ENCODE data around the gene LANCL3. TPM values are rescaled to one million over a fixed set of nuclear protein-coding genes. Genes with fewer than 3 reads are reported as not detected.

LANCL3 gene
- total RNA-seq, 2 donors from 2014 or later: 0.02 to 0.53 TPM

GRCh38 chrX:37658343-37659030 lies 87.0 kb downstream of the LANCL3 start:
- DNase-seq (ENCODE audit: low spot score in 2 of 2): no peak
- no peaks in the 10 kb centered on the region for H3K9me3 Mint-ChIP-seq
- ATAC-seq: no peak
- no peaks in the 10 kb centered on the region for H3K36me3 Mint-ChIP-seq
- no peak overlapping the region for H3K27ac Mint-ChIP-seq

- DNase-seq (ENCODE audit: low spot score in 2 of 2) (no peak), ATAC-seq (no peak)
- Mint-ChIP-seq H3K27ac (no peak overlapping the region), H3K9me3 (no peaks in the 10 kb centered on the region), H3K36me3 (no peaks in the 10 kb centered on the region)
Observed at GRCh38 chrX:37659047-37659446, 87.6 kb downstream of the LANCL3 start.

GRCh38 chrX:37662181-37662580 lies 90.7 kb downstream of the LANCL3 start:
- H3K36me3 Mint-ChIP-seq: no peaks in the 10 kb centered on the region

GRCh38 chrX:37666516-37666915 lies 95.1 kb downstream of the LANCL3 start:
- no peak for DNase-seq (ENCODE audit: low spot score in 2 of 2)
- H3K36me3 Mint-ChIP-seq: no peaks in the 10 kb centered on the region
- ATAC-seq: no peak
- H3K9me3 Mint-ChIP-seq: peaks cover 0 to 5% of the 10 kb centered on the region in 2 donors
- H3K27ac Mint-ChIP-seq: no peak overlapping the region

More at GRCh38 chrX:37662181-37662580, 90.7 kb downstream of the LANCL3 start:
- Mint-ChIP-seq H3K9me3 (peaks cover 0 to 5% of the 10 kb centered on the region in 2 donors), H3K27ac (no peak overlapping the region)
- ATAC-seq (no peak), DNase-seq (ENCODE audit: low spot score in 2 of 2) (no peak)

- no peak for ATAC-seq
- Mint-ChIP-seq H3K36me3 (no peaks in the 10 kb centered on the region), H3K27ac (no peak overlapping the region), H3K9me3 (peaks cover 0 to 5% of the 10 kb centered on the region in 2 donors)
- no peak for DNase-seq (ENCODE audit: low spot score in 2 of 2)
Observed at GRCh38 chrX:37667141-37667540, 95.7 kb downstream of the LANCL3 start.

GRCh38 chrX:37672563-37672962 lies 101.1 kb downstream of the LANCL3 start:
- no peak overlapping the region for H3K27ac Mint-ChIP-seq

GRCh38 chrX:37676811-37677210 lies 105.3 kb downstream of the LANCL3 start:
- H3K9me3 Mint-ChIP-seq: no peaks in the 10 kb centered on the region
- no peaks in the 10 kb centered on the region for H3K36me3 Mint-ChIP-seq
- no peak overlapping the region for H3K27ac Mint-ChIP-seq
- ATAC-seq (no peak), DNase-seq (ENCODE audit: low spot score in 2 of 2) (no peak)

More at GRCh38 chrX:37672563-37672962, 101.1 kb downstream of the LANCL3 start:
- Mint-ChIP-seq H3K9me3 (no peaks in the 10 kb centered on the region), H3K36me3 (no peaks in the 10 kb centered on the region)
- DNase-seq (ENCODE audit: low spot score in 2 of 2) (no peak), ATAC-seq (no peak)

GRCh38 chrX:37677243-37677642 lies 105.8 kb downstream of the LANCL3 start:
- Mint-ChIP-seq H3K9me3 (no peaks in the 10 kb centered on the region), H3K27ac (no peak overlapping the region), H3K36me3 (no peaks in the 10 kb centered on the region)
- ATAC-seq (peak in 1 of 2 donors; percentile 20), DNase-seq (ENCODE audit: low spot score in 2 of 2) (no peak)

- Mint-ChIP-seq H3K27ac (no peak overlapping the region), H3K9me3 (no peaks in the 10 kb centered on the region), H3K36me3 (no peaks in the 10 kb centered on the region)
- peak in 1 of 2 donors; percentile 78 for ATAC-seq
- no peak for DNase-seq (ENCODE audit: low spot score in 2 of 2)
Observed at GRCh38 chrX:37677765-37678164, 106.3 kb downstream of the LANCL3 start.

GRCh38 chrX:37678574-37678973 lies 107.1 kb downstream of the LANCL3 start:
- no peak for ATAC-seq
- H3K9me3 Mint-ChIP-seq: no peaks in the 10 kb centered on the region
- H3K27ac Mint-ChIP-seq: no peak overlapping the region
- no peaks in the 10 kb centered on the region for H3K36me3 Mint-ChIP-seq
- DNase-seq (ENCODE audit: low spot score in 2 of 2): no peak

- Mint-ChIP-seq H3K36me3 (no peaks in the 10 kb centered on the region), H3K27ac (no peak overlapping the region), H3K9me3 (no peaks in the 10 kb centered on the region)
- ATAC-seq (no peak), DNase-seq (ENCODE audit: low spot score in 2 of 2) (no peak)
Observed at GRCh38 chrX:37679230-37679629, 107.8 kb downstream of the LANCL3 start.

GRCh38 chrX:37679888-37680287 lies 108.4 kb downstream of the LANCL3 start:
- no peaks in the 10 kb centered on the region for H3K36me3 Mint-ChIP-seq
- ATAC-seq (no peak), DNase-seq (ENCODE audit: low spot score in 2 of 2) (no peak)
- no peak overlapping the region for H3K27ac Mint-ChIP-seq
- H3K9me3 Mint-ChIP-seq: no peaks in the 10 kb centered on the region

- Mint-ChIP-seq H3K36me3 (no peaks in the 10 kb centered on the region), H3K27ac (no peak overlapping the region), H3K9me3 (no peaks in the 10 kb centered on the region)
- ATAC-seq: no peak
- DNase-seq (ENCODE audit: low spot score in 2 of 2): no peak
Observed at GRCh38 chrX:37684426-37684825, 113.0 kb downstream of the LANCL3 start.

GRCh38 chrX:37684973-37685372 lies 113.5 kb downstream of the LANCL3 start:
- DNase-seq (ENCODE audit: low spot score in 2 of 2) (no peak), ATAC-seq (no peak)
- no peak overlapping the region for H3K27ac Mint-ChIP-seq
- H3K36me3 Mint-ChIP-seq: no peaks in the 10 kb centered on the region
- no peaks in the 10 kb centered on the region for H3K9me3 Mint-ChIP-seq

- H3K9me3 Mint-ChIP-seq: no peaks in the 10 kb centered on the region
- DNase-seq (ENCODE audit: low spot score in 2 of 2): peak in 1 of 2 donors; percentile 13
- peak; percentile 56 to 89 for ATAC-seq
- no peaks in the 10 kb centered on the region for H3K36me3 Mint-ChIP-seq
- no peak within 1 kb of the TSS for H3K27ac Mint-ChIP-seq
Observed at GRCh38 chrX:37685381-37686359, 114.2 kb downstream of the LANCL3 start, which contains the start of gene XK. XK (plus strand) TSS chrX:37685791; CDS start chrX:37685962, 171 bp downstream.

GRCh38 chrX:37686369-37686995 lies 115.0 kb downstream of the LANCL3 start:
- DNase-seq (ENCODE audit: low spot score in 2 of 2) (no peak), ATAC-seq (no peak)
- Mint-ChIP-seq H3K9me3 (no peaks in the 10 kb centered on the region), H3K36me3 (no peaks in the 10 kb centered on the region), H3K27ac (no peak overlapping the region)

GRCh38 chrX:37686996-37687395 lies 115.5 kb downstream of the LANCL3 start:
- no peak overlapping the region for H3K27ac Mint-ChIP-seq
- no peak for ATAC-seq
- H3K9me3 Mint-ChIP-seq: no peaks in the 10 kb centered on the region
- no peaks in the 10 kb centered on the region for H3K36me3 Mint-ChIP-seq
- no peak for DNase-seq (ENCODE audit: low spot score in 2 of 2)

All from activated naive CD4-positive, alpha-beta T cell treated with anti-CD3 and anti-CD28 coated beads, Interleukin-2, amount 50 U/mL, for 72 hours (primary cell).